GM18858 (cell line): ENCODE results near the gene TSPAN31.
"Not testable (repeated sequence)": the region's sequence is repeated elsewhere in the genome, so short reads cannot be mapped to it uniquely, and the experiment has no call there.

Source experiments
- ATAC-seq: cut with Tn5 transposase; IDR thresholded peaks from one replicate; pipeline ENCODE4 v1.9.1; 2021; ENCODE audit not compliant: unreplicated experiment

The TSPAN31 gene

DNA sequence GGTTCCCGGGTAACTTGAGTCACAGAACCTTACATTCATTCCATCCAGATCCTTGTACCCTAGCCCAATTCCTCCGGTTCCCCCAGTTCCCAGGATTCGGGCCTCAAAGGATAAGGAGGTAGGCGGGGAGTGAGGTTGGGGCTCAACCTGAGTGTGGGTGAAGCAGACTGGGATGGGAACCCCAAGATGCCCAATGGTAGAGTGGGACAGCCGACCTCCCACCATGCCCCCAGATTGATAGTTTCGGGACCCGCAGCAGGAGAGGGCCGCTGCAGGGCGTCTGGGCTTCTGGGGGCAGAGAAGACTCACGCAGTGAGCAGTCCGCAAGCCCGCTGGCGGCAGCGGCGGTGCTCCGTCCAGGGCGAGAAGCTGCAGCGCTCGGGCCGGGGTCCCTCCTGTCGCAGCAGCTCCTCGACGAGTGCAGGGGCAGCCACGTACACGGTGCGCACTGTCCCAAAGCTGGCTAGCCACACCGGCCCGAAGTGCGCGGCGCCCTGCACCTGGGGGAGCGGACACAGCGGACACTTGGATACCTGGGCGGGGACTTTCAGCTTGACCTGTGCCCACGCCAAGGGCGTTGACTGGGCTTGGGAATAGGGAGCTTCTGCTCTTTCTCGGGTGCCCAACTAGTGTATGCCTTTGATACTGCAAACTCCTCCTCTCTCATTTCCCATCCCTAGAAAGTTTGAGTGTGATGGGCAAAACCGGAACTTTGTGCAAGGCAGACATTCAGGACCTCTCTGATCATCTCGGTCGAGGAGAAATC, 21.0 kb downstream of the TSPAN31 start:
- ATAC-seq: no peak

DNA sequence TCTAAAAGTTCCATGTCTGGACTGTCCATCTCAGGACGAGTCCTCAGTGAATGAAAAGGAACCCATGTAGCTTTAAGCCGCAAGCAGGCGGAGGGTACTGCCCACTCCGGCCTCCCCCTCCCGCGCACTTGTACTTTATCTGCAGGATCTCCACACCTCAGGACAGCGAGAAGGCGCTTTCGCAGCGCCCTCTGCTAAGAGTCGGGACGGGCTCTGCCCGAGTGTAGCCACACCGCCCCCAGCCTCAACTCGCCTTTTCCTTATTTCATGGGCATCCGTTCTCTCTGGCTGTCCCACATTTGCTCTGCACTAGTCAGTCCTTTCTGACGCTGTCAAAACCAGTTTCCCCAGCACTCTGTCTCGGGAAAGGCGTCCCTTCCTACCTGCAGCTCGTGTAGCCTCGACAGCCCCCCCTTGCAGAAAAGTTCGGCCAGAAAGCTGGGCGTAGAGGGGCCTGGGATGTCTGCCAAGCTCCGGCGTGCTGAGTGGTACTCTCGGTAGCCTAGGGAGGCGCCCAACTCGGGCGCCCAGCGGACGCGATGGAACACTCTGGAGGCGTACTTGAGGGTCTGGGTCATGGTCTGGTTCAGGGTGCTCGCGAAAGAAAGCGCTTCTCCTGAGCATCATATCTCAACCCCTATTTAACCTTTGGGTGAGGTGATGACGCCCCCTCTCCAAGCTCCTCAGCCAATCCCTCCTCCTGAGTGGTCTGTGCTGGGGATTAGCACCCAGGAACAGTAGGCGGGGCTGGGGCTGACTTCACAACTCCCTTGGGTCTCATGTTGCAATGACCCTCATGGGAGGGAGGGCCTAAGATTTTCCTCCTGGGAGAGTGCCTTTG, 21.8 kb downstream of the TSPAN31 start, which contains the start of gene CYP27B1:
CYP27B1 (minus strand) TSS at position 615 of the 841 bp plus-strand sequence; CDS start at position 578, 37 bp downstream.
- ATAC-seq: no peak

- no peak for ATAC-seq
These were observed 22.5 kb downstream of the TSPAN31 start for GRCh38 chr12:57767305-57767698.

- ATAC-seq: no peak
These were observed 23.0 kb downstream of the TSPAN31 start for GRCh38 chr12:57767876-57768275.

- no peak for ATAC-seq
These were observed 24.8 kb downstream of the TSPAN31 start for GRCh38 chr12:57769594-57769993.

DNA sequence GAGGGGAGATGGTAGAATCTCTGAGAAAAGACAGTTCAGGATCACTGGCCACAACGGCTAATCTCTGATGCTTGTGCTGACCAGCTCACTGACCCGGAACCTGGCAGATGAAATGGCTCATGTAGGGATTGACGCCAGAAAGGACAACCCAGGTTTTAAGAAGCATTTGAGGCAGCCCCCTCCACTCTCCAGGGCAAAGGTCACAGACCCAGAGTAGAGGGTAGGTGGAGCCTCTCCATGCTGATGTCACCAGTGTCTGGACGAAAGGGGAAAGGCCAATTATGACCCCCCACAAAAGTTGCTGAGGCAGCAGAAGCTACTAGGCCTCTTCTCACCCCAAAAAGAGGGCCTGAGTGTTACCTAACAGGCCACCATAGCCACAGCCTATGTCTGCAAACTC, 25.9 kb downstream of the TSPAN31 start:
- no peak for ATAC-seq

GRCh38 chr12:57771236-57771872, 26.5 kb downstream of the TSPAN31 start:
- peak; percentile 55 for ATAC-seq

GRCh38 chr12:57771873-57772428, 27.1 kb downstream of the TSPAN31 start, which contains the start of gene METTL1:
Gene METTL1, minus strand, starts transcription at chr12:57772105. Its CDS starts 22 bp downstream, at chr12:57772083.
- ATAC-seq: peak; percentile 64

- ATAC-seq: no peak
These were observed 27.8 kb downstream of the TSPAN31 start, which contains the start of gene EEF1AKMT3 for GRCh38 chr12:57772429-57773322. Gene EEF1AKMT3, plus strand, starts transcription at chr12:57772614. Its CDS starts 111 bp downstream, at chr12:57772725.

- ATAC-seq: not testable (repeated sequence)
These were observed 29.8 kb downstream of the TSPAN31 start for GRCh38 chr12:57774634-57775033.

DNA sequence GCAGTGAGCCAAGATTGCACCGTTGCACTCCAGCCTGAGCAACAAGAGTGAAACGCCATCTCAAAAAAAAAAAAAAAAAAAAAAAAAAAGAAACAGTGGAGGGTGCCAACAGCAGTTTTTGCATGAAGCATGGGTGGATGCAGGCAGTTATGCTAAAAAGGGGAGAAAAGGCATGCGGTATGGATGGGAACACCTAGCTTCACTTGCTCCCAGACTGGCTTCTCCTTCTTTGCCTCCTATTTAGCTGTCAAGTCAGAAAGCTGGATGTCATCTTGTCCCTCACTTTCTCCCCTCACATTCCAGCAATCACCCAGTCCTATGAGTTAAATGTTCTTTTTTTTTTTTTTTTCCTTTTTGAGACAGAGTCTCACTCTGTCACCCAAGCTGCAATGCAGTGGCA, 30.2 kb downstream of the TSPAN31 start:
- ATAC-seq: no peak

- no peak for ATAC-seq
These were observed 30.9 kb downstream of the TSPAN31 start for GRCh38 chr12:57775563-57776246.

- no peak for ATAC-seq
These were observed 31.4 kb downstream of the TSPAN31 start for GRCh38 chr12:57776247-57776587.

DNA sequence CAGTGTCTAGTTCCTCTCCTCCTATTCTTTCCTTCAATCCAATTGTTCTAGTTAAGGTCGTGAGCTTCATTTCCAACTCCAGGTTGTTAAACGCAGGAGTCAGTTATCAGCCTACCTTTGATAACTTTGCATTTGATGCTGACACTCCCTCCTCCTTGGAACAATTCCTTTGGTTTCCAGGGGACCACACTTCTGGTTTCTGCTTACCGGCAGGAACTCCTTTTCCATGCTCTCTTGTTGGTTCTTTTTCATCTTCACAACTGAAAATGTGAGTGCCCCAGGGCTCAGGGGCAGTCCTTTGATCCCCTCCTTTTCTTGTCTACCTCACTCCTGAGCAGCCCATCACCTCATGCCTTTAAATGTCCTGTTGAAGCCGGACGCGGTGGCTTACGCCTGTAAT, 32.5 kb downstream of the TSPAN31 start:
- no peak for ATAC-seq

DNA sequence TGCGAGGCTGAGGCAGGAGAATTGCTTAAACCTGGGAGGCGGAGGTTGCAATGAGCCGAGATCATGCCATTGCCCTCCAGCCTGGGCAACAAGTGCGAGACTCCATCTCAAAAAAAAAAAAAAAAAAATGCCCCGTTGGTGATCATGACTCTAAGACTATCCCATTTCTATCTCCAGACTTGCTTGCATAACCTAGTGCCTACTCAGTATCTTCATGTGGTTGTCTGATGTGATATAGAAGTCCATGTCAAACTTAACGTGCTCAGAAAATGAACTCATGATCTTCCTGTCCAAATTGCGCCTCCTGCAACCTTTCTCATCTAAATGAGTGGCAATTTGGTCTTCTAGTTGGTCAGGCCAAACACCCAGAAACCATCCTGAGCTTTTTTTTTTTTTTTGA, 33.1 kb downstream of the TSPAN31 start:
- ATAC-seq: no peak

DNA sequence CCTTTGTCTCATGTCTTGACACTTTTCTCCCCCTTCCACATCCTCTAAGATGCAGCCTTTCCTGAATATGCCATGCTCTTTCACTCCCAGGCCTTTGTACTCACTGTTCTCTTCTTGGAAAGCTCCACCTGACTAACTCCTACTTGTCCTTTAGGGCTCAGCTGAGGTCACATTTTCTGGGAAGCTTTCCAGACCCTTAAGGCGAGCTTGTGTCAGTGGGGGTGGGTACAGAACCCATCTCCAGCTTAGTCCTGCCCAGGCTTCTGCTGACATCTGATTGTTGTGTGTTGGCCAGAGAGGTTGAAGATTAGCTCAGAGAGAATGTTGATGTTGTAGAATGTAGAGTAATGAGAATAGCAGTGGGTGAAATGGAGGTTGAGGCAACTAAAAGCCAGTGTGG, 34.9 kb downstream of the TSPAN31 start:
- ATAC-seq: no peak

DNA sequence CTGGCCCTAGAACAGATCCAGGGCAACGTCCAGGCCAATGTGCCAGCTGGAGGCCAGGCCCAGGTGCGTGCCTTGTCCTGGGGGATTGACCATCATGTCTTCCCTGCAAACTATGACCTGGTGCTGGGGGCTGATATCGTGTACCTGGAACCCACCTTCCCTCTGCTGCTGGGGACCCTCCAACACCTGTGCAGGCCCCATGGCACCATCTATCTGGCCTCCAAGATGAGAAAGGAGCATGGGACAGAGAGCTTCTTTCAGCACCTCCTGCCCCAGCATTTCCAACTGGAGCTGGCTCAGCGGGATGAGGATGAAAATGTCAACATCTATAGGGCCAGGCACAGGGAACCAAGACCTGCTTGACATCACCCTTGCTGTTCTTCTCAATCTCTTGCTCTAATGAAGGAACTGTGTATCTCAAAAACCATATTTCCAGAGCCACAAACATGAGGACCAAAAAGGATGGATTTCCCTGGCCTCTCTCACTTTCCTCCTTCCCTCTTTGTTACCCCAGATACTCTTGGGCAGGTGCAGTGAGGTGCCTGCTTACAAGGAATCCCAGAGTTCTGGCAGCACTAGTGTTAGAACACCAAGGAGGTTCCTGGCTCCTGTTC, 35.6 kb downstream of the TSPAN31 start:
- no peak for ATAC-seq

DNA sequence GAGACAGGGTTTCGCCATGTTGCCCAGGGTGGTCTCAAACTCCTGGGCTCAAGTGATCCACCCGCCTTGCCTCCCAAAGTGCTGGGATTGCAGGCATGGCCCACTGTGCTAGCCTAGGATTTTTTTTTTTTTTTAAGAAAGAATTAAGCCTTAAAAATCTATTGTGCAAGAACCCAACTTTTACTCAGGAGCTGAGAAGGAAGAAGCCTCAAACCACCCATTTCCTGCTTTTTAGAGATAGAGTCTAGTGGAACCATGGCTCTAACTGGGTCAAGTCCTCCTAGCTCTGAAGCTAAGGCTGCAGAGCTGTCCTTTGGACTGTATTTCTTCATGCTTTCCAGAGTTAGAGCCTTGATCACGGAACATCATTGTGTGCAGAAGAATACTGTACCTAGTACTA, 36.4 kb downstream of the TSPAN31 start:
- ATAC-seq: no peak

- no peak for ATAC-seq
These were observed 37.0 kb downstream of the TSPAN31 start for GRCh38 chr12:57781801-57782200.
